Fibroblast of skin of left biceps (primary cell): ENCODE results near the gene KL.

ENCODE experiments used
- DNase-seq, 2 experiments: peaks; one replicate each; pipeline ENCODE4 v3.0.0-alpha.2; 2013; ENCODE audit warnings: low read depth in 2 of 2

The KL gene

DNA sequence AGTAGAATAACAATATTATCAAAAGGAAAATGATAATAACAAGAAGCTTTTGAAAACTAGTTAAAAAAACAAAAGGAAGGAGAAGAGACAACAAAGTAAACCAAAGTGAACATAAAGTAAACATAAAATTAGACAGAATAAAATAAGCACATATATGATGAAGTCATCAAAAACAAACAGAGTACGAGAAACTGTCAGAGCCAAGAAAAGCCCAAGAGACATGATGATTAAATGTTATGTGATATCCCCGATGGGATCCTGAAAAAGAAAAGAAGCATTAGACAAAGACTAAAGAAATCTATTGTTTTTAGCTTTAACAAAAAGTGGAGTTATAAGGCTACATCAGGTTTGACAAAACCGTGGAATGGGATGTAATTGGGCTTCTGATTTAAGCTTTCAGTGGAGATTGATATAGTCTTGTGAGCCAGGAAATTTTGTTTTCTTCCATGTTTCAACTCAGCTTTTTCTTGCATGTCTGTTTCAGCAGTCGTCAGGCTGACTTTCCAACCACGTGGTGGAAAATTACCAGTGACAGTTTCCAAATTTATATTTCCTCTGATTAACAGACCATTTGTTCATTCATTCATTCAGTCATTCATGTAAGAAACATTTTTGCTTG lies 64.9 kb downstream of the KL start:
- DNase-seq, result no peak

DNA sequence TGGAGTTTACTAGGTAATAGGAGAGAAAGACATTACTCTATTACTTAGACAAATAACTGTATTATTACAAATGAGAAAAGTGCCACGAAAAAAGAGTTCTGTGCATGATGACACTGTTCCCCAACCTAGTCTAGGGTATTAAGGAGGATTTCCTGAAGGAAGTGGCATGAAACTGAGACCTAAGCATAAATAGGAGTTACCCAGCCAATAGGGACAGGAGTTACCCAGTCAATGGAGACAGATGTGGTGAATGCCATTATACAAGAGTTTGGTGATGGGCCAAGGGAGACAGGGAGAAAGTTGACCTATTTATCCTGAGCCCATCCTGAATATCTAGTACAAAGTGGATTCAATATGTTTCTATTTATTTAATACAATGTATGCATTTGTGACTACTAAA lies 65.4 kb downstream of the KL start:
- no peak for DNase-seq

DNA sequence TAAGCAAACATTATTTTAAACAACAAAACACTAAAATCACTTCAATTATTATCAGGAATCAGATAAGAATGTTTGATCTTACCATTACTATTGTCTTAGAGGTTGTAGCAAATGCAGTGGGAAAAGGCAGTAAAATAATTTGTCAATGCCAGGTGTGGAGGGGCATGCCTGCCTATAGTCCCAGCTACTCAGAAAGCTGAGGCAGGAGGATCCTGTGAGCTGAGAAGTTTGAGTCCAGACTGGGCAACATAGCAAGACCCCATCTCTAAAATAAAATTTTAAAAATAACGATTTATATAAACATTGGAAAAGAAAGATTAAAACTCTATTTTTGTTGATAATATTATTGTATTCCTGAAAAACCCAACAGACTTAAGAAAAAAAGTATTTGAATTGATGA lies 66.8 kb downstream of the KL start:
- no peak for DNase-seq

DNA sequence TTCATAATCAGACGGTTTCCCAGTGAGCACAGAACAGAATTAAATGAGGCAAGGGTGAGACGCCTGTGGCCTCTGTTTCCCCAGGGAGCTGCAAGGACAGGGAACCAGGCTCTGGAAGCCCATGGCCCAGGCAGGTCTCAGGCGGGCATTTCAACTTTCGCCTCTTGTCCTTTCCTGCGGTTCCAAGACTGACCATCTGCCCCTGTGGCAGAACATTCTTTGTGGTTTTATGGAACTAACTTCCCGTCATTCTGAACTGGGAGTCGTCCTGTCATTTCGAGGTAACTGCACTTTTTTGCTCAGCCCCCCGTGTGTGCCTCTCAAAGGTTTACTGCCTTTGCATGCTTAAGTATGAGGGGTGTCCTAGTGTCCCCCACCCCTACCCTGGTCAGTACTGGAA lies 70.9 kb downstream of the KL start:
- no peak for DNase-seq

DNA sequence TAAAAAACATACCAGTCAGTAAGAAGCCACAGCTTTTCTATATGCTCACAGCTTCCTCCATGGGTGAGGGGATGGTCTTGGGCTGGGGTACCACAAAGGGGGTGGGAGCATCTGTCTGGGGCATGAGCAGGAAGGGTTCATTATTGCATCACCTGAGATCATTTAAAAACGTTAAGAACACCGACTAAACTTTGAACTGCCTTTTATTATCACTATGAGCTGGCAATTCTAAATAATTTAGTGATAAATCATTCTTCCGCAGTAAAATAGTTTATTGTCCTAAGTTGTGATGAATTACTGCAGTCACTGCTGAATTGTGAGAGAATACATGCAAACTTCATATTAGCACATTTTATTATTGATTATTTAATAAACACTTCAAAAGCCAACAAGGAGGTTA lies 71.6 kb downstream of the KL start:
- DNase-seq, result no peak

DNA sequence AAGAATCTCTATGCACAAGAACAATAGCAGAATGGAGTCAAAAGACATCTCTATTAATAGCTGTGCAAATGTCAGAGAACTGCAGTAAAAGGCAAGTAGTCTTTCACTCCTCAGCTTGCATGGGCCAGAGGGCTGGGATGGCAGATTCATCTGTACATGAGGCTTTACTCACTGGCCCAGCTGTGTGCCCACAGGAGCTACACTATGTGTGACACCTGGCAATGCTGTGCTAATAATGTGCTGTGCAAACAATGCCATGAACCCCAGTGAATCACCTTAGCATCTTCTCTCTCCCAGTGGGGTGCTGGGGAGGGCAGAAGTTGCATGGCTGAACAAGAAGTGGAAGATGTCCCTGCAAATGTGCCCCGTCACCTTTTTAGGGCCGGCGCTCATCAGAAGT lies 73.1 kb downstream of the KL start:
- DNase-seq, result no peak

DNA sequence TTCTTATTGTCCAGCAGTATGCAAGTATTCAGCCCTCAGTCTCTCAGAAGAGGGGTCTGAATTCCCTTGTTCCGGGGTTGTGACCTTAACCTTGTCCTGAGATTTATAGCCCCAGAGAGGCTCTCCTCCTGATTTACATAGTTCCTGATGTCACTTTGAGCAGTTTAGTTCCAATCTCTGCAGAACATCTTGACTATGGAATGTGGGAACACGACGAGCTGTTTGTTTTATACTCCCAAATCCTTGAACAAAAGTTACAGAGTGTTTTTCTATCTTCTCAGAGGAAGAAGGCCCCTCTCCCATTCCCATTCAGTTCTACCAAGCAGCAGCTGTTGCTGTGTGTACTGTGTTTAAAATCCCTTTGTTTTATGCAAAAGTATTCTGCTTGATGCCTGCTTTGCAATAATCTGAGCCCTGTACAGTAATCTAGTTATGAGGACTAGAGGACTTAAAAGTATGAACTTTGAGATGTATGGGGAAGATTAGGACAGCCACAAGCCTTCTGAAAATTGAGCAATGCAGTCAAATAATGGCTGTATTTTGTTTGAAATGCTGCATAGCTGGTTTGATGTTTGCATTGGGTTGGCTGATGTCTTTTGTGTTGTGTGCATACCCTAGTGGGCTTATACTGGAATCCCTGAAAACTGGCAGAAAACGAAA lies 74.7 kb downstream of the KL start:
- no peak for DNase-seq

DNA sequence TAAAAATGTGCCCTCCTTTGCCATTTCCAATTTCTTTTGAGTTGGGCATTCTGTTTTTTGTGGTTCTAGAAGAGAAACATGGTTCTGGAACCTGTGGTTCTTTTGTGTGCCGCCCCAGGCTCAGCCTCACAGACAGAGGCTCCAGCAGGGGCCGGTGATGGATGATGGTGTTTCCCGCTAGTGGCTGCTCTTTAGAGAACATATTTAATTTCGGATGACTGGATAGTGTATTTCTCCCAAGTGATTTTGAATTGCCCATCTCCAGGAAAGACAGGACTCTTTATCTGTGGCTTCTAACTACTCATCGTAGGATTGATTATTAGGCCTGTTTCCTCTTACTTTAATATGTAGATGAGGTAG lies 75.2 kb downstream of the KL start:
- DNase-seq, result no peak

DNA sequence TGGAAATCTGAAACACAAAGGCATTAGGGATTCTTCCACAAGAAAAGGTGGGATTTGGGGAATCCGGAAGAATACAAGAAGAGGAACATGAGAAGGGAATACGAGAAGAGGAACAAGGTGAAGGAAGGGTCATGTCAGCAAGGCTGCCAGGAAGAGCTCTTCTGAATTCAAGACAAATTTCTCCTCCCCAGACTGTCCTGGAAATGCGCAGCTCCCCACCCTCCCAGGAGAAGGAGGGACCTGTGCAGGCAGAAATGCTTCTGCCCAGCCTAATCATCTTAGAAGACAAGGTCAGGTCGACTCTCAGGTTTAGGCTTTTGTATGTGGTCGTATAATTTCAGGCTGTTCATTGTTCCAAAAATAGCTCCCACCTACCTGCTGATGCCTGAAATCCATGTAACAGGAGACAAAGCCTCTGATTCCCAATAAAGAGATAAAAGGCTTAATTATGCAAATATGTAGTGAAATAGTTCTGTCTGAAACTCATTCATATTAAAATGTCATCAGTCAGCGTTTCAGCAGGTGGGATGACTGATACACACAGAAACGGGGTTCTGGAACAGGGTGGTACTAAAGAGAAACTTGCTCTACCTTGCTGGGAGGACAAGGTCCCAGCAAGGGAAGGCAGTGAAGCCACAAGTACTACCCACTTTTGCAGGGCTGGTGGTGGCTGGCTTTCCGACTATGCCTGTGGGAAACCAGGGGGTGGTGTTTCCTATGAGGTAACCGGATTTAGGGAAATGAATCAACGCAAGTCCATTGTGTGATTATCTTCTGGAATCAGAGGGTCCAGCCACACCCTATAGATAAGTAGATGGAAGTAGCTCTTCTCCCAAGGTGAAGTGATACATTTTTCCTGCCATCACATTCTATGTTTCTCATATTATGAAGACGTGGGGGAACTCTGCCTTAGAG lies 76.1 kb downstream of the KL start:
- no peak for DNase-seq

DNA sequence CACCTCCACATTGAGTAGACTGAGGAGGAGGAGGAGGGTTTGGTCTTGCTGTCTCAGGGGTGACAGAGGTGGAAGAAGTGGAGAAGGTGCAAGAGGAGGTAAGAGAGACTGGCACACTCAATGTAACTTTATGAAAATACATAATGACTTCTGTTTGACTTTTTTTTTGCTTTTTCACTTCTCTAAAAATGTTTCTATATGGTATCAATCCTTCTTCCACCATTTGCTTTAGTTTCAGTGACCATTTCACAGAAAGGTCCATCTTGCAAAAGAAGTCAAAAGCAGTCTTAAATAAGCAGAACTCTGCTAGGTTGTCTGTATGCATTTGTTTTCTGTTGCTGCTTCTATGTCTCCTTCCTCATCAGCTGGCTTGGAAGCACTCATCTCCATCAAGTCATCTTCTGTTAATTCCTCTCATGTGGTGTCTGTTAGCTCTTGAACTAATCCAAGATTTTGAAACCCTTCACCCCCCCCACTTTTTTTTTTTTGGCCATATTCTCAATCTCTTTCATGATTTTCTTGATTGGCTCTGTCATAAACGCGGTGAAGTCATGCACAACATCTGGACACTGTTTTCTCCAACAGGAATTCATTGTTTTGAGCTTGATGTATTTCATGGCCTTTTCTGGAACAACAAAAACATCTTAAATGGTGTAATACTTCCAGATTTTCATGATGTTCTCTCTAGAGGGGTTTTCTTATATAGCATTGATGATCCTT lies 80.8 kb downstream of the KL start:
- DNase-seq, result no peak

DNA sequence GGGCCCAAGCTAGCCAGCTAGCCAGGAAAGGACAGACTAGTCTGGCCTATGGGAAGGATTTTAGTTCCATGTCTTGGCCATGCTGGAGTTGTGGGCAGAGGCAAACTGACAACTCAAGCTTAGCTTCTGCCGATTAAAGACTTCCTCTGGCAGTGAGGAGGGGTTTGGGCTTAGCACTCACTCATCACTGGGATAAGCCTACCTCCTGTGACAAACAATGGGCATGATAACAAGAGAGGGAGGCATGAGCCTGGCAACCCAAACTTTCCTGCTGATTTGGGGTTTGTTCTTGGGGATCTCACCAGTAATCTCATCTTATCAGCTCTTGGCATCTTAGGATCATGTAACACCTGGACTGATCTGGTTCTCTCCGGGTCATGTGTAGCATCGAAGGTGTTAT lies 83.6 kb downstream of the KL start:
- no peak for DNase-seq

DNA sequence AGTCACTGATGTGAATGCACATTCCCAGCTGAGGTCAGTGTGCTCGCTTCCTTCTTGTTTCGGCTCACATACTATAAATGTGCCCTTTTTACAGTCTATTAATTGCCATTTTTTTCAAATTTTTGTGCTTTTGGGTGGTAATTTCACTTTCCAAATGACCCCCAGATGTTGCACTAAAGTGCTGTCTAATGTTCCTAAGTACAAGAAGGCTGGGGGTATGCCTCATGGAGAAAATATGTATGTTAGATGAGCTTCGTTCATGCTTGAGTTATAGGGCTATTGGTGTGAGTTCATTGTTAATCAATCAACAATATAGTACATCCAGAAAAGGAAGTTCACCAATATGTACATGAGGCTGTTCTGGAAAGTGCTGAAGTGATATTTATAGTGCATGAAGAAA lies 84.7 kb downstream of the KL start:
- DNase-seq, result no peak

DNA sequence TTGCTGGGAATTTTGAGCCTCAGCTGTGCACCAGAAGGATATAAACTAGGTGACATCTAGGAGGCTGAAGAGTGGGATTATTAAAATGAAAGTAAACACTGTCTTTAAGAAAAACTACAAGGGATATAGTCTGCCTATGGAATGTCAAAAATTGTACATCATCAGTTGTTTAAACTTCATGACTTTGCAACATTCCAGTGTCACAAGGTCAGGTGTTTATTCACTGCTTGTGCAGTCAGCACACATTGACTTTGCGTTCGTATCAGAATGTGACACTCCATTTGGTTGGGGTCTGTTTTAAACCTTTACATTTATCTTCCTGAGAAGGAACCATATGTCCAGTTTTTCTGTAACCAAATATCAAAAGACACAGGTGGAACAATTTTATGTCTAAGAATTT lies 85.6 kb downstream of the KL start:
- no peak for DNase-seq

DNA sequence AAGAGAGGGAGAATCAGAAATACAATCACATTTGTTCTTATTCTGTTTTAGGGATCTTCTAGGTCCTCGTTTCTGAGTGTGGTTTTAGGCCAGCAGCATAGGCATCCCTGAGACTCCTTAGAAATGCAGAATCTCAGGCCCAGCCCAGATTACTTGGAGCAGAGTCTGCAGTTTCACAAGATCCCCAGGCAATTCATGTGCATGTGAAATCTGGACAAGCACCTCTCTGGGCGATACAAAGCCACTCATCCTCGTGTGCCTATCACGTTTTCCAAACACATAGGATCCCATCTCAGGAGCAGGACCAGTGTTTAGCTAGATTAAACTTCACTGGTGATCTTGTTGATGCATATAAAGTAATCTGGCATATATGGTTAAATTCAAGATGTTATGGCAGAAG lies 87.2 kb downstream of the KL start:
- DNase-seq, result no peak

DNA sequence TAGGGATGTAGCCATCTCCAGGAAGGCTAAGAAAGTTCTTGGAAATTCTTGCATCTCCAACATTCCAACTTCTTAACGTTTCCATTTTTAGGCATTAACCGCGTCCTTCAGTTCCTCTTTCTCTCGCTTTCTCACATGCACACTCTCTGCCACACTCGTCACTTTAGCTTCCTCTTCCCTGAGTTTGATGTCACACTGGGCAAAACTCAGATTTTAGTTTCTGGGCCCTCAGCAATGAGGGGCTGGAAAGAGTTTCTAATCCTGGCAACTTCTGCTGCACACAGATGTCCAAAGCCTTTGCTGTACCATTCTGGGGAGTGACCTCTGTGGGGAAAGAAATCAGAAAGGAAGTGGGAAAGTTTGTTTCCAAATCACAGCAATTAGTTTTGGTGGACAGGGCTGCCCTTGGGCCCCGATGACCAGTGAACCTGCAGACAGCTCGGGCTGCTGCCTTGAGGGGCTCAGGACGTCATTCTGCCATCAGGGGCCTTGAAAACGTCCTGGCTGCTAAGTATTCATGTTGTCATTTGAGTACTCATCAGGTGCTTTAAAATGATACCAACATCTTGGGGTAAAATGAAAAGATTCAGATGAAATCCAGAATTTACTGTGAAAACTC lies 89.3 kb downstream of the KL start:
- DNase-seq, result no peak

DNA sequence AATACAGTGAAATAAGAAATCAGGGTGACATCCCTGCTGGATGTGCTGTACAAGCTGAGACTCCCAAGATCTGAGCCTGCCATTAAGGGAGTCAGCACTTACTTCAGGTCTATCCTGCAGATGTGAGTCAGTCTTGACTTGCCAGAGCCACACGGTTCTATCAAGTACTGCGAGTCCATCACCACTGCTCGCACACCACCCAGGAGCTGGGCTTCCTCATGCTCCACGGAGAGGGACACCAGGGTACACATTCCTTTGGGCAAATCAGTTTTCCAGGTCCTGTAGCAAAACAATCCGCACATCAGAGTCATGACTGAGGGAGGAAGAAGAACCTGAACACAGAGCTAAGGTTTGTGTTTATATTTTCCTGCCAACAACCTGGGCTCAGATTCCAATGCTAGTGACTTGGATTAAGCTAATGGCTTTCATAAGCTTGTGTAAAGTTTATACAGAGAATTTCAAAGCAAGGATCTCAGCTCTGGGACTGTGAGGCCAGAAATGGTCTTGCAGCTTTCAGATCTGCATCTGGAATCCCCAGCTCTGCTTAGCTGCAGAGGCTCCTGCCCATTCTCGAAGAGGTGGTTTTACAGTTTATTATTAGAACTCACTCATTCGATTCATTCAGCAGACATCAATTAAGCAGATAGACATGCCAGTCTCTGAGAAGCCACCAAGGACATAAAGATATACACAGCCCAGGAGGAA lies 90.6 kb downstream of the KL start:
- no peak for DNase-seq

DNA sequence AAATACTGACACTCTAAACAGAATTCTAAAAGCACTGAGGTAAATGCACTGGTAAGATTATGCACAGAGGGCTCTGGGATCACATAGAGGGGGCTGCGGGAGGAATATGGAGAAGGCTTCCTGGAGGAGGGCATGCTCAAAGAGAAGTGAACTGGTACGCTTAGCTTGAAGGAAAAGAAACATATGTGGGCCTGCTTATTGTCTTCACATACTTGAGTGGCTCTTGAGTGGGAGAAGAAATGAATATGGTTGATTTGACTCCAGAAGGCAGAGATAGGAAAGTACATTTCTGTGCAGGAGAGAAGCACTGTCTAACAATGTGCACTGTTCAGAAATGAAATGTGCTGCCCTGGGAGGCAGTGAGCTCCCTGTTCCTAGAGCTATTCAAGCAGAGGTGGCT lies 91.1 kb downstream of the KL start:
- no peak for DNase-seq

DNA sequence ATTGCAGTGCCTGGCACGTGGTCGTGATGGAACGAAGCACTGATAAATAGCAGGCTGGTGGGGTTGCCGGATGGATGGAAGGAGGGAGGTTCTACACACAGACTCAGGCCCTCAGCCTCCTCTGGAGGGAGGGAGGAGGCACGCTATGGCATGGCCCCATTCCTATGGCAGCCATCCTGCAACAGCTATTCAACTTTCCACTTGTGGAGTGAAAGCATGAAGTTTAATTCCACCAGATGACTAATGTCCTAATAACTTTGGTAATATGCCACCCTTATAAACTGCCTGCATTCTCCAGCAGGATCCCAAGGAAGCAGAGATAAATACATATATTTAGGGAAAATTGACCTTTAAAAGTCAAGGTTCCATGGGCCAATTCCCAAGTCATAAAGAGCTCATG lies 92.4 kb downstream of the KL start:
- DNase-seq, result peak in 1 of 2 experiments; percentile 45

DNA sequence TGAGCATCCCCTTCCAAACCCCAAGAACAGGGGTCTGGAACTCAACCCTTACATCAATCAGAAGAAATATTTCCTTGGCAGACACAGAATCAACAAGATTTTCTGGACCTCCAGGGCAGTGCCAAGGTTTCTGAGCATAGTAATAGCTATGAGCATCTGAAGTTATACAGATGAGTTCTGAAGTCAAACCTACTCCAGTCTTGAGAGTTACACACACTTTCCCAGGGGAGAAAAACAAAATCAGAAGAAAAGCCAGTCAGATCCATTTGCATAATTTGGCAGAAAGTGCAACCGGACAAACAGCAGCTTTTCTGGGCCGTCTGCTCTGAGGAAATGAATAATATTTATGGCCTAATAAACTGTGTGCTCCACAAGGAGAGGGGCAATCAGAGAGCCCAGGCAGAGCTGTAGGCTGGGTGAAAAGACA lies 93.1 kb downstream of the KL start:
- DNase-seq, result no peak

DNA sequence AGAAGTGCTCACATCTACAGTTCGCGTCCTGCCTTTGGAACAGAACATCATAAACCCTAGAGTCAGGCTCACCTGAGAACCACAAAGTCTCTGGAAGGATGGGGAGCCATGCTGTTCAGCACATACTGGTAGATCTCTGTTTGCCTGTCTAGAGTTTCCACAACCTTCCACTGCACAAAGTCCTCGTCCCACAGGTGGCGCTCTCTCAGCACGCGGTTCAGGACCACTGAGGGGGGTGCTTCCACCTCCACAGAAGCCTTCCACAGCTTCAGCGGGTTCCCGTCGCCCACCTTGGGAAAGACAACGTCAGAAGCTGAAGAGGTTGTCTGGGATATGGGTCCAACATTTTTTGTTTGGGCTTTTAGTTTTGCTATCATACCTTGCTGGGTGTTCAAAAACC lies 93.6 kb downstream of the KL start:
- no peak for DNase-seq

DNA sequence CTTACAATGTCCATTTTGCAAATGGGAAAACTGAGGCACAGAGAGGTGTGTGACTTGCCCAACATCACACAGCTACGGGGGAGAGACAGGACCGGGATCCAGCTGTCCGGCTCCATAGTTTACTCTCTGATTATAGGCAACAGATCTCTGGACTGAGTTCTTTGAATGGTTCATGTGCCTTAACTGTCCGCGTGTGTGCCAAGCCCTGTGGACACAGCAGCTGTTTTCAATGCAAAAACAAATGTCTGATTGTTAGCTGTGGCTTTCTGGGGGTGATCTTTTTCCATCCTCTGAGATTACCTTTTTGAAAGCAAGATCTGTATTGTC lies 94.1 kb downstream of the KL start:
- DNase-seq, result no peak
